ENCODE results near the gene CHRM1.
"Not testable (repeated sequence)": the region's sequence is repeated elsewhere in the genome, so short reads cannot be mapped to it uniquely, and the experiment has no call there.

- not testable (repeated sequence) for TF ChIP-seq CTCF (IDR thresholded peaks at IDR 0.05); ZFX (IDR thresholded peaks at IDR 0.05; ENCODE audit: borderline replicate concordance)
These were observed 24.4 kb upstream of the CHRM1 start for GRCh38 chr11:62945538-62945937.

Data from 22Rv1 (cell line).